Neuronal stem cell (in vitro differentiated cells): ENCODE measurements around the gene MEGF11.
"Not testable (repeated sequence)": the region's sequence is repeated elsewhere in the genome, so short reads cannot be mapped to it uniquely, and the experiment has no call there.

Source experiments
- DNase-seq: peaks from one replicate; pipeline ENCODE4 v3.0.0-alpha.2; 2013; ENCODE audit warnings: low spot score
- H2AFZ ChIP-seq: one replicate; pipeline ENCODE4 v1.6.1; 2013; ENCODE audit warnings: mild to moderate bottlenecking, low read length, inconsistent platforms
- H2AK5ac ChIP-seq: 2 replicates; pipeline ENCODE4 v1.6.1; 2013; ENCODE audit warnings: low read depth, mild to moderate bottlenecking, inconsistent platforms, low read length, moderate library complexity, mixed read lengths
- H2BK120ac ChIP-seq: 2 replicates; pipeline ENCODE4 v1.6.1; 2013; ENCODE audit warnings: low read depth, mild to moderate bottlenecking, inconsistent platforms, low read length, moderate library complexity, mixed read lengths
- H2BK12ac ChIP-seq: one replicate; pipeline ENCODE4 v1.6.1; 2013; ENCODE audit warnings: low read length, inconsistent platforms
- H2BK15ac ChIP-seq: 2 replicates; pipeline ENCODE4 v1.6.1; 2013; ENCODE audit warnings: mild to moderate bottlenecking, low read length, inconsistent platforms, mixed read lengths
- H2BK5ac ChIP-seq: one replicate; pipeline ENCODE4 v1.6.1; 2013; ENCODE audit warnings: inconsistent platforms, mild to moderate bottlenecking, low read length, moderate library complexity
- H3K14ac ChIP-seq: one replicate; pipeline ENCODE4 v1.6.1; 2013; ENCODE audit warnings: low read length, inconsistent platforms
- H3K18ac ChIP-seq: 2 replicates; pipeline ENCODE4 v1.6.1; 2013; ENCODE audit warnings: low read length, inconsistent platforms
- H3K23ac ChIP-seq: 2 replicates; pipeline ENCODE4 v1.6.1; 2013; ENCODE audit warnings: low read depth, mild to moderate bottlenecking, mixed read lengths, low read length, inconsistent platforms; ENCODE audit not compliant: poor library complexity
- H3K27ac ChIP-seq: replicated peaks from 3 replicates; pipeline ENCODE4 v1.5.1; 2013; ENCODE audit warnings: low read length, inconsistent platforms
- H3K27me3 ChIP-seq, 3 experiments: 2 replicates each; pipeline ENCODE4 v1.6.1; 2013; ENCODE audit warnings: low read length in 3 of 3, mild to moderate bottlenecking in 2 of 3, inconsistent platforms in 1 of 3, low read depth in 1 of 3, mixed read lengths in 1 of 3, moderate library complexity in 1 of 3; ENCODE audit not compliant: control insufficient read depth in 3 of 3, insufficient read depth in 3 of 3
- H3K36me3 ChIP-seq, 2 donors: replicated peaks in 1 of 2; 2 replicates each; pipeline ENCODE4 v1.6.1; 2013; ENCODE audit warnings: low read length in 2 of 2; ENCODE audit not compliant: control insufficient read depth in 2 of 2, insufficient read depth in 2 of 2
- H3K4ac ChIP-seq: 2 replicates; pipeline ENCODE4 v1.6.1; 2013; ENCODE audit warnings: inconsistent platforms, mild to moderate bottlenecking, low read length, moderate library complexity
- H3K4me1 ChIP-seq, 2 donors: 1 replicate in 1 of 2; 2 replicates in 1 of 2; pipeline ENCODE4 v1.6.1; 2013; ENCODE audit warnings: low read length in 2 of 2, low read depth in 1 of 2; ENCODE audit not compliant: control insufficient read depth in 2 of 2, insufficient read depth in 1 of 2
- H3K4me2 ChIP-seq: one replicate; pipeline ENCODE4 v1.6.1; 2013; ENCODE audit warnings: mild to moderate bottlenecking, low read length, inconsistent platforms; ENCODE audit not compliant: insufficient read depth, poor library complexity, severe bottlenecking
- H3K4me3 ChIP-seq, 2 donors: 2 replicates each; pipeline ENCODE4 v1.5.1; 2013; ENCODE audit warnings: low read length in 2 of 2, mild to moderate bottlenecking in 2 of 2, inconsistent platforms in 1 of 2, moderate library complexity in 1 of 2
- H3K79me1 ChIP-seq: one replicate; pipeline ENCODE4 v1.6.1; 2013; ENCODE audit warnings: low read depth, mild to moderate bottlenecking, inconsistent platforms, low read length, moderate library complexity
- H3K9ac ChIP-seq: one replicate; pipeline ENCODE4 v1.6.1; 2013; ENCODE audit warnings: mild to moderate bottlenecking, low read depth, low read length, inconsistent platforms; ENCODE audit not compliant: poor library complexity
- H3K9me3 ChIP-seq, 2 donors: replicated peaks in 1 of 2; 2 replicates each; pipeline versions ENCODE3 to v1.6.1; 2013; ENCODE audit warnings: low read length in 2 of 2, mild to moderate bottlenecking in 2 of 2, inconsistent platforms in 1 of 2, low read depth in 1 of 2, mixed read lengths in 1 of 2, moderate library complexity in 1 of 2; ENCODE audit not compliant: control insufficient read depth in 2 of 2, insufficient read depth in 1 of 2
- H4K8ac ChIP-seq: one replicate; pipeline ENCODE4 v1.6.1; 2013; ENCODE audit warnings: low read depth, mild to moderate bottlenecking, inconsistent platforms, low read length, moderate library complexity
- H4K91ac ChIP-seq: one replicate; pipeline ENCODE4 v1.6.1; 2013; ENCODE audit warnings: low read length, low read depth, mild to moderate bottlenecking, inconsistent platforms; ENCODE audit not compliant: poor library complexity
- WGBS, 2 donors: extraction: QIAGEN DNeasy Blood & Tissue Kit; methylation state at CpG; one replicate each; pipeline ENCODE4 v1.1.7; 2013; ENCODE audit warnings: missing lambda C conversion rate in 2 of 2, mixed read lengths in 1 of 2; ENCODE audit not compliant: insufficient read length in 2 of 2, insufficient replicate concordance in 1 of 2; ENCODE audit errors: extremely low coverage in 2 of 2; 5-methylcytosine and 5-hydroxymethylcytosine counted together

MEGF11 gene

DNA sequence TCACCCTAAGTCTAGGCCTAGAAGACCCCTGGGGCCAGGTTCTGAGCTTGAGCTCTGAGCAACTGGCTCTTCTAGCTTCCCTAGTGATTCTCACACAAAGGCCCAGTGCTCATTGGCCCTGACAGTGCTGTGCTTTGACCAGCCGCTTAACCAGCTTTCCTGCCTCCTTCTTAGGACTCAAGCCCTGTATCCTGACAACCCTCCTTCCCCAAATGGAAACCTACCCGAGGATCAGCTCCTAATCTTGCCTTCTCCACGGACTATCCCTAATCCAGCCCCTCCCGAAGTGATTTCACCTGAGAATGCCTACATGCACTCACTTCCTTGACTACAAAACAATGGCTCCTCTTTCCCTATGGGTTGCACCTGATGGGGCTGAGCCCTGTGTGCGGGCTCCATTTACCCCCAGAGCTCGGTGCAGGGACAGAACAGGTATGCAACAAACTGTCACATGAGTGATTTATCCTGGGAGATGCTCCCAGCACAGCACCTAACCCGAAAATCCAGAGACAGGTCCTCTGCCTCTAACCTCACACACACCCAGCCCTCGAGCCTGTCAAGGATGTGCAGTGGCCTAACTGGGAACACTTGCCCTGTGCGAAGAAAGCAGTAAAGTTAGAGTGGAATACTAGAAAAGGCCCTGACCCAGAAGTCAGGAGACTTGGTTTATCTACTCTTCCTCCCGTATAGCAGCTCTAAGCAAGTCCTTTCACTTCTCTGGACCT, 2.3 kb downstream of the MEGF11 start:
- no peaks in the 10 kb centered on the region for H3K36me3 ChIP-seq
- H3K79me1 ChIP-seq, result no peaks in the 10 kb centered on the region
- H2AFZ ChIP-seq, result peak overlapping the region; percentile 78
- no peak overlapping the region for H2AK5ac ChIP-seq
- no peak overlapping the region for H3K27ac ChIP-seq
- no peak for DNase-seq
- WGBS, 2 donors, result no CpG with 5 or more reads among the region's 10 CpGs
- H3K4ac ChIP-seq, result no peak overlapping the region
- H3K4me3 ChIP-seq, result peak overlapping the region in 1 of 2 donors; percentile 41
- no peak overlapping the region for H3K18ac ChIP-seq
- H3K4me1 ChIP-seq, result peaks cover 7 to 19% of the 10 kb centered on the region in 2 donors
- no peak overlapping the region for H3K4me2 ChIP-seq
- no peak overlapping the region for H2BK5ac ChIP-seq
- no peak overlapping the region for H4K91ac ChIP-seq
- H3K23ac ChIP-seq, result no peak overlapping the region
- no peak overlapping the region for H4K8ac ChIP-seq
- H2BK15ac ChIP-seq, result no peak overlapping the region
- no peaks in the 10 kb centered on the region for H3K9me3 ChIP-seq
- H2BK120ac ChIP-seq, result no peak overlapping the region
- H3K14ac ChIP-seq, result no peak overlapping the region
- no peak overlapping the region for H3K9ac ChIP-seq
- peaks cover 20 to 70% (median 55%) of the 10 kb centered on the region in 3 experiments for H3K27me3 ChIP-seq
- H2BK12ac ChIP-seq, result no peak overlapping the region

DNA sequence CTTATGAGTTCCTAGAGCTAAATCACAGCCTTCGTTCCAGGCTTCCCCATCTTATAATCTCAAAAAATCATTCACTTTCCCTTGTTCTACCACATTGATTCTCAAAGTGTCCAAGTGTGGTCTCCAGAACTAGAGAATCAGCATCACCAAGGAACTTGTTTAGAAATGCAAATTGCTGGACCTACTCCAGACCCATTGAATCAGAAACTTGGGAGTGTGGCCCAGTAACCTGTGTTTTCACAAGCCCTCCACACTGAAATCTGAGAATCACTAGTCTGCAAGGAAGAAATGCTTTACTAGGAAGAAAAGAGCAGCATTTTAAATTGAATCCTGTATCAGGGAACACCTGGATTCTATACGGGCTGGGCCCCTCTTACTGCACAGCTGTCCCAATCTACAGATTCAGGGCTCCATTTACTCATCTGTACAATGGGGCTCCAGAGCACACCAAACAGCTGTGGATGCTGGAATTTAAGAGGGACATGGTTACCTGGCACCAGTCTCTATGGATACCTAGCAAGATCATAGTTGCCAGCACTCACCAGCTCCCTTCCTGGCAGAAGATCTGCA, 3.9 kb downstream of the MEGF11 start:
- Histone ChIP-seq H3K4me1 (peaks cover 7 to 19% of the 10 kb centered on the region in 2 donors), H2BK5ac (no peak overlapping the region), H2BK12ac (no peak overlapping the region), H3K4ac (no peak overlapping the region), H3K14ac (no peak overlapping the region), H2AK5ac (no peak overlapping the region), H4K91ac (no peak overlapping the region), H2AFZ (no peak overlapping the region), H3K27ac (no peak overlapping the region), H3K9me3 (no peaks in the 10 kb centered on the region), H3K4me2 (no peak overlapping the region), H2BK15ac (no peak overlapping the region), H3K36me3 (no peaks in the 10 kb centered on the region), H3K9ac (no peak overlapping the region), H3K18ac (no peak overlapping the region), H4K8ac (no peak overlapping the region), H3K23ac (no peak overlapping the region), H3K79me1 (no peaks in the 10 kb centered on the region), H3K27me3 (peaks cover 11 to 63% (median 40%) of the 10 kb centered on the region in 3 experiments), H2BK120ac (no peak overlapping the region), H3K4me3 (no peak overlapping the region)
- WGBS, 2 donors, result no CpG with 5 or more reads among the region's 2 CpGs
- no peak for DNase-seq

DNA sequence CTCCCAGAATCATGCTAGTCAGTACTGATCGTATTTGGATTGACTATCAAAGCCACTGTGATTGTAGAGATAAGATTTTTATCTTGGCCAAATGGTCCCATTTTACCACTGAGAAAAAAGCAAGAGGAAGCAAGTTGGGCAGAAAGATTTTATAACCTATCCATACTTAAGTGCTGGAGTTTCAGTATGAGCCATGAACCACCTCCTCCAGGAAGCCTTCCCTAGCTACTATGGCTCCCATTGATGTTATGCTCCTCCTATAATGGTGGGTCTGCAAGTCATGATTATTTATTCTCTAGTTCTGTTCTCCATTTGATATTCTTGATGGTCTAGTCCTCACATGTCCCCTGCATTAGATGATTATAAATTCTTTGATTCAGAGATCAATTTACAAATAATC, 6.6 kb downstream of the MEGF11 start:
- Histone ChIP-seq H3K27me3 (peaks cover 0 to 63% (median 15%) of the 10 kb centered on the region in 3 experiments), H3K4me2 (no peak overlapping the region), H2AK5ac (no peak overlapping the region), H3K14ac (no peak overlapping the region), H3K79me1 (no peaks in the 10 kb centered on the region), H2BK5ac (no peak overlapping the region), H3K4ac (no peak overlapping the region), H2AFZ (no peak overlapping the region), H3K36me3 (no peaks in the 10 kb centered on the region), H3K4me3 (no peak overlapping the region), H3K27ac (no peak overlapping the region), H3K18ac (no peak overlapping the region), H3K23ac (no peak overlapping the region), H3K9ac (no peak overlapping the region), H4K8ac (no peak overlapping the region), H2BK15ac (no peak overlapping the region), H4K91ac (no peak overlapping the region), H3K4me1 (peaks cover 1 to 8% of the 10 kb centered on the region in 2 donors), H3K9me3 (peaks cover 0 to 2% of the 10 kb centered on the region in 2 donors), H2BK120ac (no peak overlapping the region), H2BK12ac (no peak overlapping the region)
- no peak for DNase-seq
- no CpG with 5 or more reads among the region's 1 CpG for WGBS, 2 donors

DNA sequence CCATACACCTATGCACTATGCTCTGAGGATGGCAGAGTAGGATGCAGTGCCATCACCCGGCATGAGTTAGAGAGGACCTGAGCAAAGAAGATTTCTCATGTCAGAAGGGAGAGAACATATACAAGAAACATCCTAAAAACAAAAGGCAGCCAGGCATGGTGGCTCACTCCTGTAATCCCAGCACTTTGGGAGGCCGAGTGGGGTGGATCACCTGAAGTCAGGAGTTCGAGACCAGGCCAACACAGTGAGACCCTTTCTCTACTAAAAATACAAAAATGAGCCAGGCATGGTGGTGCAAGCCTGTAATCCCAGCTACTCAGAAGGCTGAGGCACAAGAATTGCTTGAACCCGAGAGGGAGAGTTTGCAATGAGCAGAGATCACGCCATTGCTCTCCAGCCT, 7.7 kb downstream of the MEGF11 start:
- WGBS, 2 donors, result no CpG with 5 or more reads among the region's 5 CpGs
- H2BK5ac ChIP-seq, H3K36me3 ChIP-seq, H3K4me1 ChIP-seq, H3K27ac ChIP-seq, H3K4me3 ChIP-seq, DNase-seq, H3K9ac ChIP-seq, H3K18ac ChIP-seq, H3K14ac ChIP-seq, H2AK5ac ChIP-seq, H2BK120ac ChIP-seq, H3K79me1 ChIP-seq, H3K23ac ChIP-seq, H2BK15ac ChIP-seq, H3K4ac ChIP-seq, H2AFZ ChIP-seq, H3K4me2 ChIP-seq, H4K91ac ChIP-seq, H3K9me3 ChIP-seq, H4K8ac ChIP-seq, H2BK12ac ChIP-seq: not testable (repeated sequence)
- peaks cover 0 to 61% (median 5%) of the 10 kb centered on the region in 3 experiments for H3K27me3 ChIP-seq
